IMR-90 (cell line): ENCODE data around the gene TRAF3IP1. TPM values are rescaled to one million over a fixed set of nuclear protein-coding genes. Genes with fewer than 3 reads are reported as not detected.

Experiments used
- ATAC-seq: fragments of 200-7000 bp; cut with Tn5 transposase; 2 replicates; pipeline ENCODE4 v1.9.1; 2020; ENCODE audit warnings: low read depth, mild to moderate bottlenecking, moderate library complexity
- BruUV-seq: library from RNA; stranded (reverse); fragments of 400-500 nt; replicated peaks from 2 replicates; lab custom pipeline; 2021; lab: Mats Ljungman, UMichigan
- CTCF ChIA-PET: fragments of 300-600 bp; formaldehyde crosslinking; extraction: SDS; loops from one replicate; lab custom pipeline; 2021; ENCODE audit warnings: antibody characterized with exemption; lab: Yijun Ruan, JAX
- POLR2A ChIA-PET: fragments of 300-600 bp; sonication (Branson Sonifier 250); formaldehyde crosslinking; loops from one replicate; lab custom pipeline; 2022; ENCODE audit warnings: antibody characterized with exemption; ENCODE audit not compliant: unreplicated experiment; lab: Charles Lee
- DNase-seq: peaks from one replicate; pipeline ENCODE4 v3.0.0; 2013
- H2AFZ ChIP-seq: replicated peaks from 2 replicates; pipeline ENCODE3; 2013; ENCODE audit warnings: low read length, mild to moderate bottlenecking; ENCODE audit not compliant: poor library complexity
- H2AK5ac ChIP-seq: 2 replicates; pipeline ENCODE4 v1.6.1; 2013; ENCODE audit warnings: low read depth, low read length, inconsistent platforms
- H2AK9ac ChIP-seq: replicated peaks from 2 replicates; pipeline ENCODE3; 2013; ENCODE audit warnings: mild to moderate bottlenecking, low read depth, low read length, moderate library complexity; ENCODE audit not compliant: poor library complexity
- H2BK120ac ChIP-seq: 2 replicates; pipeline ENCODE4 v1.6.1; 2013; ENCODE audit warnings: low read depth, low read length, inconsistent platforms
- H2BK15ac ChIP-seq: 3 replicates; pipeline ENCODE4 v1.6.1; 2013; ENCODE audit warnings: low read depth, low read length, inconsistent platforms
- H2BK20ac ChIP-seq: 2 replicates; pipeline ENCODE4 v1.6.1; 2013; ENCODE audit warnings: low read depth, mild to moderate bottlenecking, inconsistent platforms, low read length, moderate library complexity
- H2BK5ac ChIP-seq: 2 replicates; pipeline ENCODE4 v1.6.1; 2013; ENCODE audit warnings: mild to moderate bottlenecking, low read depth, low read length, inconsistent platforms; ENCODE audit not compliant: poor library complexity, severe bottlenecking
- H3K14ac ChIP-seq: replicated peaks from 2 replicates; pipeline ENCODE4 v1.6.1; 2013; ENCODE audit warnings: low read depth, low read length, inconsistent platforms
- H3K18ac ChIP-seq: 2 replicates; pipeline ENCODE4 v1.6.1; 2013; ENCODE audit warnings: low read depth, low read length, control low read depth
- H3K23ac ChIP-seq: 2 replicates; pipeline ENCODE4 v1.6.1; 2013; ENCODE audit warnings: low read depth, low read length, inconsistent platforms
- H3K27ac ChIP-seq: 2 replicates; pipeline ENCODE4 v1.5.1; 2013; ENCODE audit warnings: mild to moderate bottlenecking, control low read depth, low read length; ENCODE audit not compliant: insufficient read depth
- H3K27me3 ChIP-seq: 2 replicates; pipeline ENCODE4 v1.6.1; 2013; ENCODE audit warnings: low read length; ENCODE audit not compliant: control insufficient read depth, insufficient read depth
- H3K36me3 ChIP-seq: 2 replicates; pipeline ENCODE4 v1.6.1; 2013; ENCODE audit warnings: low read length, mixed read lengths; ENCODE audit not compliant: control insufficient read depth, insufficient read depth
- H3K4ac ChIP-seq: 2 replicates; pipeline ENCODE4 v1.6.1; 2013; ENCODE audit warnings: low read depth, low read length, inconsistent platforms
- H3K4me1 ChIP-seq: 2 replicates; pipeline ENCODE4 v1.6.1; 2013; ENCODE audit warnings: low read length, mixed read lengths; ENCODE audit not compliant: control insufficient read depth, insufficient read depth
- H3K4me2 ChIP-seq: 2 replicates; pipeline ENCODE4 v1.6.1; 2013; ENCODE audit warnings: low read depth, mild to moderate bottlenecking, control low read depth, low read length, moderate library complexity
- H3K4me3 ChIP-seq: 2 replicates; pipeline ENCODE4 v1.5.1; 2013; ENCODE audit warnings: low read depth, mild to moderate bottlenecking, control low read depth, low read length, moderate library complexity; ENCODE audit not compliant: insufficient read depth
- H3K56ac ChIP-seq: 2 replicates; pipeline ENCODE4 v1.6.1; 2013; ENCODE audit warnings: low read length, inconsistent platforms; ENCODE audit not compliant: insufficient read depth; ENCODE audit errors: extremely low read depth
- H3K79me1 ChIP-seq, 2 experiments: 2 replicates each; pipeline ENCODE4 v1.6.1; 2013; ENCODE audit warnings: low read length in 2 of 2, inconsistent platforms in 1 of 2, low read depth in 1 of 2
- H3K9ac ChIP-seq: 2 replicates; pipeline ENCODE4 v1.6.1; 2013; ENCODE audit warnings: low read depth, low read length, control low read depth
- H3K9me1 ChIP-seq: 2 replicates; pipeline ENCODE4 v1.6.1; 2013; ENCODE audit warnings: low read length, inconsistent platforms; ENCODE audit not compliant: insufficient read depth
- H3K9me3 ChIP-seq: 2 replicates; pipeline ENCODE4 v1.6.1; 2013; ENCODE audit warnings: low read length; ENCODE audit not compliant: control insufficient read depth, insufficient read depth
- H4K20me1 ChIP-seq: 2 replicates; pipeline ENCODE4 v1.6.1; 2013; ENCODE audit warnings: low read length, inconsistent platforms; ENCODE audit not compliant: insufficient read depth
- H4K5ac ChIP-seq: 2 replicates; pipeline ENCODE4 v1.6.1; 2013; ENCODE audit warnings: mild to moderate bottlenecking, low read depth, low read length, control low read depth
- H4K8ac ChIP-seq, 2 experiments: 2 replicates each; pipeline ENCODE4 v1.6.1; 2013; ENCODE audit warnings: low read depth in 2 of 2, low read length in 2 of 2, control low read depth in 1 of 2, inconsistent platforms in 1 of 2
- H4K91ac ChIP-seq: 2 replicates; pipeline ENCODE4 v1.6.1; 2013; ENCODE audit warnings: low read depth, low read length, inconsistent platforms; ENCODE audit not compliant: insufficient read depth
- CEBPB ChIP-seq: IDR thresholded peaks from 2 replicates; pipeline ENCODE4 v1.6.1; 2012; ENCODE audit warnings: low read depth, low read length, improper control_type of control experiment
- MAZ ChIP-seq: IDR thresholded peaks from 2 replicates; pipeline ENCODE4 v1.6.1; 2012; ENCODE audit warnings: low read depth, mild to moderate bottlenecking, low read length, improper control_type of control experiment, moderate library complexity, borderline replicate concordance
- RFX5 ChIP-seq: IDR thresholded peaks from 2 replicates; pipeline ENCODE4 v1.8.0; 2012; ENCODE audit warnings: low read depth, mild to moderate bottlenecking, low read length, moderate library complexity
- USF2 ChIP-seq: fragments of 150-350 bp; IDR thresholded peaks from 2 replicates; pipeline ENCODE4 v1.6.1; 2017; ENCODE audit warnings: mild to moderate bottlenecking, antibody characterized with exemption, low read length, low read depth
- WGBS, 2 experiments: methylation state at CpG; one replicate each; pipeline versions ENCODE4 v1.1.5 to v1.1.7; 2013; ENCODE audit warnings: missing lambda C conversion rate in 2 of 2; ENCODE audit not compliant: insufficient read length in 1 of 2; ENCODE audit errors: extremely low coverage in 2 of 2; 5-methylcytosine and 5-hydroxymethylcytosine counted together
- dilution Hi-C: fragments of 300-500 bp; cut with HindIII; formaldehyde crosslinking; loops from one replicate; pipeline ENCODE4 v1.14.3; 2018; ENCODE audit warnings: low sequenced_read_pairs; ENCODE audit not compliant: unreplicated experiment
- in situ Hi-C: fragments of 300-500 bp; cut with MboI; formaldehyde crosslinking; loops from 3 replicates; pipeline ENCODE4 v1.14.3; 2019; ENCODE audit warnings: low sequenced_read_pairs, inconsistent platforms, mixed read lengths
- intact Hi-C: fragments of 100-400 bp; cut with micrococcal nuclease; formaldehyde crosslinking; loops from 2 replicates; pipeline ENCODE4 v1.10.0; 2022
- polyA plus RNA-seq, 3 experiments: library from polyadenylated mRNA; depleted of rRNA; stranded (reverse); fragments of >200 nt; gene quantifications; 2 replicates each; pipeline ENCODE4 v1.2.3, GENCODE V29; 2012; ENCODE audit warnings: low replicate concordance in 1 of 3
- total RNA-seq: library from RNA; depleted of rRNA; stranded (reverse); fragments of >200 nt; gene quantifications from 2 replicates; pipeline ENCODE4 v1.2.3, GENCODE V29; 2012

TRAF3IP1 gene
- total and polyA plus RNA-seq, 2 of the 4 experiments (the other 2 are of a cell fraction) = 5.9 to 8.3 TPM

GRCh38 chr2:238286551-238286950 is 33.8 kb upstream of the TRAF3IP1 start:
- H3K4me1 ChIP-seq = peaks cover 23% of the 10 kb centered on the region
- ChIA-PET POLR2A (no interaction called here), CTCF (no interaction called here)
- H3K9me3 ChIP-seq = no peaks in the 10 kb centered on the region
- no peak overlapping the region for H2AFZ ChIP-seq
- no peaks in the 10 kb centered on the region; the same call in 1 of the 2 replicates for H4K20me1 ChIP-seq
- 0 out of 2 replicates have a peak overlapping the region, but pooled peaks have one; percentile 12 for H3K14ac ChIP-seq
- H3K27ac ChIP-seq = peak overlapping the region; percentile 30; the same call in 1 of the 2 replicates
- no peaks in the 10 kb centered on the region for H3K27me3 ChIP-seq
- H4K5ac ChIP-seq = no peak overlapping the region
- H3K9me1 ChIP-seq = peaks cover 14% of the 10 kb centered on the region
- peak overlapping the region; percentile 77; the same call in 1 of the 2 replicates for H2BK120ac ChIP-seq
- peak overlapping the region; percentile 62; the same call in 1 of the 2 replicates for H4K91ac ChIP-seq
- H3K18ac ChIP-seq = no peak overlapping the region
- intact Hi-C loops (loop anchor here (5.0 to 10.0 kb wide), 2 partner anchors 146 to 612 kb away; no protein-coding TSS in a partner anchor), in situ Hi-C loops (no loop called here), dilution Hi-C loops (no loop called here)
- H3K23ac ChIP-seq = no peak overlapping the region
- no peak for TF ChIP-seq RFX5
- no peak for TF ChIP-seq MAZ
- peak; percentile 80 for TF ChIP-seq CEBPB
- no peak for TF ChIP-seq USF2
- no TSS peak for BruUV-seq
- no peak overlapping the region; the same call in 1 of the 2 replicates for H2BK20ac ChIP-seq
- H3K56ac ChIP-seq = no peak overlapping the region
- no peak overlapping the region; the same call in 1 of the 2 replicates for H3K4ac ChIP-seq
- no peak overlapping the region for H2BK5ac ChIP-seq
- DNase-seq = peak; percentile 86
- peaks cover 20 to 56% of the 10 kb centered on the region in 2 experiments for H3K79me1 ChIP-seq
- no peak for ATAC-seq
- H3K4me2 ChIP-seq = peak overlapping the region; percentile 11; the same call in 1 of the 2 replicates
- H4K8ac ChIP-seq = peak overlapping the region in 1 of 2 experiments; percentile 55; a peak in 1 of 4 replicates
- H2AK5ac ChIP-seq = peak overlapping the region; percentile 50; the same call in 1 of the 2 replicates
- WGBS, 2 experiments = 44% methylated on average over 4 of the region's 7 CpGs; no CpG with 5 or more reads in 1 of the 2 experiments
- peak overlapping the region; percentile 23; the same call in 1 of the 3 replicates for H2BK15ac ChIP-seq
- no peak overlapping the region for H2AK9ac ChIP-seq
- no peaks in the 10 kb centered on the region for H3K36me3 ChIP-seq
- H3K9ac ChIP-seq = no peak overlapping the region
- H3K4me3 ChIP-seq = no peak overlapping the region
